ENCODE data around the gene CABLES1. TPM values are rescaled to one million over a fixed set of nuclear protein-coding genes. Genes with fewer than 3 reads are reported as not detected.

CABLES1 gene
- total RNA-seq, 1 experiment from 2014 or later, result 11.8 TPM

DNA sequence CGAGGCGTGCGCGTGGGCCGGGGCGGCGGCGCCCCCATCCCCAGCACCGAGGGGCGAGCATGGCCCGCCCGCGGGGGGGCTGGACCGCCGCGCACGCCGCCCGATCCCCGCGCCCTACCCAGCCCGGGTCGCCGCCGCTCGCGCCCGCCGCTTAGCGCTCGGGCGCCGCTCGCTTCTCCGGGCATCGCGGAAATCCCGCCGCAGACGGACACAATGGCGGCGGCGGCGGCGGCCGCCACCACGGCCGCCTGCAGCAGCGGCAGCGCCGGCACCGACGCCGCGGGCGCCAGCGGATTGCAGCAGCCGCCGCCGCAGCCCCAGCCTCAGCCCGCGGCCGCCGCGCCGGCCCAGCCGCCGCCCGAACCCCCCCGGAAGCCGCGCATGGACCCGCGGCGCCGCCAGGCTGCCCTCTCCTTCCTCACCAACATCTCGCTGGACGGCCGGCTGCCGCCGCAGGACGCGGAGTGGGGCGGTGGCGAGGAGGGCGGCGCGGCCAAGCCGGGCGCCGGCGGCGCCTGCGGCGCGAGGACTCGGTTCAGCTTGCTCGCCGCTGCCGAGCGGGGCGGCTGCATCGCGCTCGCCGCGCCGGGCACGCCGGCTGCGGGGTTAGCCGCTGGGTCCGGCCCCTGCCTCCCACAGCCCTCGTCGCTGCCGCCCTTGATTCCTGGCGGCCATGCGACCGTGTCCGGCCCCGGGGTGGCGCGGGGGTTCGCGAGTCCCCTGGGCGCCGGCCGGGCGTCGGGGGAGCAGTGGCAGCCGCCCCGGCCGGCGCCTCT is 453 bp downstream of the CABLES1 start:
- ChIA-PET POLR2A (ENCODE audit: unreplicated experiment) (no interaction called here), CTCF (interaction anchor here (0.5 kb wide), 1 partner anchor 270 kb away, joined by 4 read pairs; no protein-coding TSS in a partner anchor)
- Histone ChIP-seq H3K36me3 (ENCODE audit: low read depth) (no peaks in the 10 kb centered on the region), H4K20me1 (ENCODE audit: insufficient read depth) (no peaks in the 10 kb centered on the region), H3K4me3 (peak overlapping the region; percentile 78), H3K27ac (no peak overlapping the region), H3K9me3 (ENCODE audit: insufficient read depth, low read depth) (no peaks in the 10 kb centered on the region), H3K4me1 (replicated peaks; ENCODE audit: insufficient read depth) (peaks cover 27% of the 10 kb centered on the region), H2AFZ (peak overlapping the region; percentile 80; the same call in 1 of the 2 replicates), H3K9me2 (ENCODE audit: insufficient read depth) (no peaks in the 10 kb centered on the region), H3K79me2 (ENCODE audit: low read depth) (peaks cover 45% of the 10 kb centered on the region), H3K27me3 (ENCODE audit: insufficient read depth, low read depth) (no peaks in the 10 kb centered on the region), H3K4me2 (peak overlapping the region; percentile 91), H3F3A (ENCODE audit: insufficient read depth, low read depth) (peaks cover 21% of the 10 kb centered on the region; the same call in 1 of the 2 replicates)
- TF ChIP-seq CTCF (conservative IDR thresholded peaks at IDR 0.05) (no peak), EZH2 (IDR thresholded peaks at IDR 0.05; ENCODE audit: low read depth) (no peak)
- BruUV-seq (replicated peaks), result no TSS peak
- intact Hi-C loops (cut with micrococcal nuclease; ENCODE audit: unreplicated experiment), result loop anchor here (1.0 to 10.0 kb wide), 3 partner anchors 129 to 275 kb away; no protein-coding TSS in a partner anchor
- peak in 1 of 2 experiments; percentile 12 for DNase-seq

DNA sequence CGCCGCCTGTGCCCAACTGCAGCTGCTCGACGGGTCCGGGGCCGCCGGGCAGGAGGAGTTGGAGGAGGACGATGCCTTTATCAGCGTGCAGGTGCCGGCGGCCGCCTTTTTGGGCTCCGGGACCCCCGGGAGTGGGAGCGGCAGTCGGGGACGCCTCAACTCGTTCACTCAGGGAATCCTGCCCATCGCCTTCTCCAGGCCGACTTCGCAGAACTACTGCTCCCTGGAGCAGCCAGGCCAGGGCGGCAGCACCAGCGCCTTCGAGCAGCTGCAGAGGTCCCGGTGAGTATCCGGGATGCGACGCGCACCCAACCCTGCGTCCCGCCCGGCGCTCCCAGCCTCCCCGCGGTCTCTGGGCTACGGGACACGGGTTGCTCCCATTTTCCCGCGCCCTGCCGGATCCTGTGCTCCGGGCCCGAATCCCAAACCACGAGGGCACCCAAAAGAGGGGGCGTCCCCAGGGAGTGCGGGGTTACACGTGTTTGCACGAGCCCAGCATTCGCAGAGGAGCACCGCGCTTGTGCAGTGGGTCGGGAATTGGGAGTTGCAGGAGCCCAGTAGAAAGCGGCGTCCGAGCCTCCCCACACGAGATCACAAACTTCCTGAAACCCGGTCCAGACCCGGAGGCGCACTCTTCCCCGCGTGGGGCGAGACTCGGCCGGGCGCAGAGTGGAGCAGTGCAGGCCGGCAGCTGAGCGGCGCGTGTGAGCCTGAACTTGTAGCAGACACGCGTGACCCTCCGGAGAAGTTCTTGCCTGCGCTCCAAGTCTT is 1.2 kb downstream of the CABLES1 start:
- no TSS peak for BruUV-seq (replicated peaks)
- Histone ChIP-seq H3K36me3 (ENCODE audit: low read depth) (no peaks in the 10 kb centered on the region), H3K27ac (0 out of 2 replicates have a peak overlapping the region, but pooled peaks have one; percentile 1), H3K9me3 (ENCODE audit: insufficient read depth, low read depth) (no peaks in the 10 kb centered on the region), H3K27me3 (ENCODE audit: insufficient read depth, low read depth) (no peaks in the 10 kb centered on the region), H3K4me1 (replicated peaks; ENCODE audit: insufficient read depth) (peaks cover 35% of the 10 kb centered on the region), H4K20me1 (ENCODE audit: insufficient read depth) (no peaks in the 10 kb centered on the region), H3F3A (ENCODE audit: insufficient read depth, low read depth) (peaks cover 25% of the 10 kb centered on the region; the same call in 1 of the 2 replicates), H3K4me3 (peak overlapping the region; percentile 78), H3K79me2 (ENCODE audit: low read depth) (peaks cover 53% of the 10 kb centered on the region), H3K9me2 (ENCODE audit: insufficient read depth) (no peaks in the 10 kb centered on the region), H3K4me2 (peak overlapping the region; percentile 80), H2AFZ (peak overlapping the region; percentile 80)
- no peak for DNase-seq
- intact Hi-C loops (cut with micrococcal nuclease; ENCODE audit: unreplicated experiment), result loop anchor here (10.0 kb wide), 1 partner anchor 128 kb away; no protein-coding TSS in a partner anchor
- ChIA-PET POLR2A (ENCODE audit: unreplicated experiment) (no interaction called here), CTCF (interaction anchor here (0.5 kb wide), 1 partner anchor 269 kb away, joined by 4 read pairs; no protein-coding TSS in a partner anchor)
- TF ChIP-seq EZH2 (IDR thresholded peaks at IDR 0.05; ENCODE audit: low read depth), result no peak
- no peak for TF ChIP-seq CTCF (conservative IDR thresholded peaks at IDR 0.05)

GRCh38 chr18:23137097-23137635 is 1.9 kb downstream of the CABLES1 start:
- Histone ChIP-seq H3K27ac (0 out of 2 replicates have a peak overlapping the region, but pooled peaks have one; percentile 1), H3K4me1 (replicated peaks; ENCODE audit: insufficient read depth) (peaks cover 42% of the 10 kb centered on the region), H3K9me3 (ENCODE audit: insufficient read depth, low read depth) (no peaks in the 10 kb centered on the region), H2AFZ (peak overlapping the region; percentile 80), H3K79me2 (ENCODE audit: low read depth) (peaks cover 59% of the 10 kb centered on the region), H3K36me3 (ENCODE audit: low read depth) (no peaks in the 10 kb centered on the region), H3K9me2 (ENCODE audit: insufficient read depth) (no peaks in the 10 kb centered on the region), H4K20me1 (ENCODE audit: insufficient read depth) (no peaks in the 10 kb centered on the region), H3K4me3 (peak overlapping the region; percentile 78), H3K27me3 (ENCODE audit: insufficient read depth, low read depth) (no peaks in the 10 kb centered on the region), H3K4me2 (peak overlapping the region; percentile 80), H3F3A (ENCODE audit: insufficient read depth, low read depth) (peaks cover 25% of the 10 kb centered on the region; the same call in 1 of the 2 replicates)
- BruUV-seq (replicated peaks), result no TSS peak
- CTCF ChIA-PET, result no interaction called here
- POLR2A ChIA-PET (ENCODE audit: unreplicated experiment), result interaction anchor here (0.5 kb wide), 1 partner anchor 341 kb away, joined by 4 read pairs; no protein-coding TSS in a partner anchor
- intact Hi-C loops (cut with micrococcal nuclease; ENCODE audit: unreplicated experiment), result loop anchor here (10.0 kb wide), 1 partner anchor 128 kb away; no protein-coding TSS in a partner anchor
- peak; percentile 22 to 46 for DNase-seq
- no peak for TF ChIP-seq EZH2 (IDR thresholded peaks at IDR 0.05; ENCODE audit: low read depth)
